Kidney epithelial cell (primary cell): Measurements from ENCODE around the gene DEFB128. TPM values are rescaled to one million over a fixed set of nuclear protein-coding genes. Genes with fewer than 3 reads are reported as not detected.

Source experiments
- DNase-seq: peaks from one replicate; pipeline ENCODE4 v3.0.0-alpha.2; 2010; ENCODE audit warnings: low read depth
- H3K27me3 ChIP-seq: 2 replicates; pipeline ENCODE4 v1.6.0; 2011; ENCODE audit warnings: low read length; ENCODE audit not compliant: control insufficient read depth, insufficient read depth
- H3K36me3 ChIP-seq: 2 replicates; pipeline ENCODE4 v1.5.1; 2011; ENCODE audit warnings: low read length; ENCODE audit not compliant: control insufficient read depth, insufficient read depth
- H3K4me3 ChIP-seq: 2 replicates; pipeline ENCODE4 v1.5.1; 2011; ENCODE audit warnings: low read depth, mild to moderate bottlenecking, control low read depth, low read length
- total RNA-seq: library from RNA; depleted of rRNA; stranded (reverse); fragments of >200 nt; gene quantifications from 2 replicates; pipeline ENCODE4 v1.2.3, GENCODE V29; 2015
- TF ChIP-seq, protein P1 (sequence below): IDR thresholded peaks from 2 replicates; pipeline ENCODE4 v1.5.1; 2011; ENCODE audit warnings: mild to moderate bottlenecking, moderate library complexity, low read length, control low read depth, inconsistent platforms; ENCODE audit not compliant: insufficient read depth, poor library complexity, severe bottlenecking

Gene DEFB128
- total RNA-seq, 1 donor from 2014 or later: not detected

DNA sequence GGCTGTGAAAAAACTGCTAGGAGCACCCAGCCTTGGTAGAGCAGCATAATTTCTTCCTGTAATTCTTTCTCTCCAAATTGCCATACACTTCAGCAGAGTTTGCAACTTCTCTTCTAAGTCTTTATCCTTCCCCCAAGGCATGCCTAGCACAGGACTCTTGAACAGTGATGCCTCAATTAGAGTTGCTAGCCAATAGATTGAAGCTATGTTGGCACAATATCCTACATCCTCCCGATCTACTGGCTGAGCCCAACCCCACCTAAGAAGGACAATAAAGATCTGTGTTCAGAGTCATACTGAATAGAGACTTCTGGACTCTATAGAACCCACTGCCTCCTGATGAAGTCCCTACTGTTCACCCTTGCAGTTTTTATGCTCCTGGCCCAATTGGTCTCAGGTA lies 47.2 kb downstream of the DEFB128 start, which contains the start of gene DEFB126:
Gene DEFB126 (plus strand): TSS at position 301 of the 400 bp plus-strand sequence. CDS start 39 bp downstream, at position 340.
- H3K36me3 ChIP-seq: no peaks in the 10 kb centered on the region
- H3K27me3 ChIP-seq: peaks cover 8% of the 10 kb centered on the region
- no peak for DNase-seq
- H3K4me3 ChIP-seq: no peak within 1 kb of the TSS
- TF ChIP-seq, protein P1, sequence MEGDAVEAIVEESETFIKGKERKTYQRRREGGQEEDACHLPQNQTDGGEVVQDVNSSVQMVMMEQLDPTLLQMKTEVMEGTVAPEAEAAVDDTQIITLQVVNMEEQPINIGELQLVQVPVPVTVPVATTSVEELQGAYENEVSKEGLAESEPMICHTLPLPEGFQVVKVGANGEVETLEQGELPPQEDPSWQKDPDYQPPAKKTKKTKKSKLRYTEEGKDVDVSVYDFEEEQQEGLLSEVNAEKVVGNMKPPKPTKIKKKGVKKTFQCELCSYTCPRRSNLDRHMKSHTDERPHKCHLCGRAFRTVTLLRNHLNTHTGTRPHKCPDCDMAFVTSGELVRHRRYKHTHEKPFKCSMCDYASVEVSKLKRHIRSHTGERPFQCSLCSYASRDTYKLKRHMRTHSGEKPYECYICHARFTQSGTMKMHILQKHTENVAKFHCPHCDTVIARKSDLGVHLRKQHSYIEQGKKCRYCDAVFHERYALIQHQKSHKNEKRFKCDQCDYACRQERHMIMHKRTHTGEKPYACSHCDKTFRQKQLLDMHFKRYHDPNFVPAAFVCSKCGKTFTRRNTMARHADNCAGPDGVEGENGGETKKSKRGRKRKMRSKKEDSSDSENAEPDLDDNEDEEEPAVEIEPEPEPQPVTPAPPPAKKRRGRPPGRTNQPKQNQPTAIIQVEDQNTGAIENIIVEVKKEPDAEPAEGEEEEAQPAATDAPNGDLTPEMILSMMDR: no peak

Other genes with a start within 250 kb of the DEFB128 start
- not detected in 2 replicates for gene DEFB125, start 102.0 kb downstream of the DEFB128 start, total RNA-seq
- not detected in 2 replicates for gene DEFB126, start 47.1 kb downstream of the DEFB128 start, total RNA-seq
- not detected in 2 replicates for gene DEFB127, start 32.3 kb downstream of the DEFB128 start, total RNA-seq
- not detected in 2 replicates for gene DEFB129, start 37.5 kb upstream of the DEFB128 start, total RNA-seq
- gene DEFB132, start 68.0 kb upstream of the DEFB128 start, total RNA-seq: not detected in 2 replicates
- 8.0 and 8.1 TPM in 2 replicates for gene C20orf96, start 101.0 kb upstream of the DEFB128 start, total RNA-seq
- gene ZCCHC3, start 107.9 kb upstream of the DEFB128 start, total RNA-seq: 16.1 and 23.3 TPM in 2 replicates
- gene SOX12, start 135.8 kb upstream of the DEFB128 start, total RNA-seq: 10.2 and 13.1 TPM in 2 replicates
- gene NRSN2, start 157.4 kb upstream of the DEFB128 start, total RNA-seq: 36.9 and 37.5 TPM in 2 replicates
- gene TRIB3, start 191.0 kb upstream of the DEFB128 start, total RNA-seq: 409 and 519 TPM in 2 replicates
- gene RBCK1, start 218.6 kb upstream of the DEFB128 start, total RNA-seq: 292 and 371 TPM in 2 replicates